ENCODE results near the gene LAMB3.

Gene LAMB3

GRCh38 chr1:209617047-209617673 is 35.1 kb downstream of the LAMB3 start:
- no peak for DNase-seq

GRCh38 chr1:209616366-209617046 is 35.7 kb downstream of the LAMB3 start:
- no peak for DNase-seq

GRCh38 chr1:209614906-209615305 is 37.3 kb downstream of the LAMB3 start:
- no peak for DNase-seq

- DNase-seq = no peak
Observed at GRCh38 chr1:209614151-209614420, 38.1 kb downstream of the LAMB3 start.

GRCh38 chr1:209613400-209614150 is 38.6 kb downstream of the LAMB3 start:
- no peak for DNase-seq

- no peak for DNase-seq
Observed at GRCh38 chr1:209612646-209613399, 39.4 kb downstream of the LAMB3 start.

GRCh38 chr1:209611771-209612570 is 40.3 kb downstream of the LAMB3 start:
- DNase-seq = no peak

- DNase-seq = no peak
Observed at GRCh38 chr1:209610631-209610905, 41.7 kb downstream of the LAMB3 start.

- no peak for DNase-seq
Observed at GRCh38 chr1:209609791-209610630, 42.2 kb downstream of the LAMB3 start.

GRCh38 chr1:209609041-209609790 is 43.0 kb downstream of the LAMB3 start:
- DNase-seq = peak in 1 of 2 donors; percentile 21

GRCh38 chr1:209607795-209608178 is 44.4 kb downstream of the LAMB3 start:
- DNase-seq = no peak

GRCh38 chr1:209607102-209607794 is 45.0 kb downstream of the LAMB3 start:
- DNase-seq = no peak

- DNase-seq = no peak
Observed at GRCh38 chr1:209603877-209604276, 48.3 kb downstream of the LAMB3 start.

- peak; percentile 42 to 57 for DNase-seq
Observed at GRCh38 chr1:209601809-209602657, 50.2 kb downstream of the LAMB3 start.

GRCh38 chr1:209600541-209600940 is 51.7 kb downstream of the LAMB3 start:
- DNase-seq = no peak

- no peak for DNase-seq
Observed at GRCh38 chr1:209598227-209598626, 54.0 kb downstream of the LAMB3 start.

GRCh38 chr1:209597499-209597898 is 54.7 kb downstream of the LAMB3 start:
- no peak for DNase-seq

GRCh38 chr1:209595599-209596285 is 56.5 kb downstream of the LAMB3 start:
- DNase-seq = no peak

GRCh38 chr1:209595028-209595427 is 57.2 kb downstream of the LAMB3 start:
- no peak for DNase-seq
